ENCODE measurements around the gene ZCWPW1.

- TF ChIP-seq EZH2 (IDR thresholded peaks at IDR 0.05; ENCODE audit: borderline replicate concordance, low read length) (no peak), CTCF (IDR thresholded peaks at IDR 0.05; ENCODE audit: low read length) (no peak)
Observed at GRCh38 chr7:100428199-100428966, at the start of gene ZCWPW1.
